Breast epithelium (tissue), 4 donors: ENCODE results near the gene CHST9. TPM values are rescaled to one million over a fixed set of nuclear protein-coding genes. Genes with fewer than 3 reads are reported as not detected.

Experiments used
- DNase-seq, 2 donors: peaks; one replicate each; pipeline ENCODE4 v3.0.0-alpha.2; 2019; ENCODE audit warnings: low spot score in 2 of 2
- H3K27ac ChIP-seq, 2 donors: fragments of 200-600 bp; sonication (generic) in 1 of 2; one replicate each; pipeline ENCODE4 v1.5.1; 2016 to 2019; ENCODE audit warnings: mild to moderate bottlenecking in 1 of 2
- H3K27me3 ChIP-seq, 2 donors: fragments of 200-600 bp; sonication (generic) in 1 of 2; one replicate each; pipeline versions ENCODE4 v1.5.1 to v1.6.0; 2017 to 2019; ENCODE audit warnings: control low read depth in 1 of 2, mild to moderate bottlenecking in 1 of 2
- H3K36me3 ChIP-seq: fragments of 200-600 bp; one replicate; pipeline ENCODE4 v1.5.1; 2019
- H3K4me1 ChIP-seq, 2 donors: fragments of 200-600 bp; sonication (generic); one replicate each; pipeline ENCODE4 v1.5.1; 2016 to 2019; ENCODE audit warnings: control low read depth in 1 of 2
- H3K4me3 ChIP-seq, 3 donors: fragments of 200-600 bp; sonication (generic); 1 replicate in 2 of 3; 2 replicates in 1 of 3; pipeline ENCODE4 v1.5.1; 2016 to 2019; ENCODE audit warnings: mild to moderate bottlenecking in 3 of 3, moderate library complexity in 2 of 3
- H3K9me3 ChIP-seq, 2 donors: fragments of 200-600 bp; sonication (generic) in 1 of 2; one replicate each; pipeline ENCODE4 v1.5.1; 2016 to 2019; ENCODE audit warnings: control low read depth in 1 of 2
- CTCF ChIP-seq, 3 donors: fragments of 450-650 bp; IDR thresholded peaks; one replicate each; pipeline ENCODE4 v1.5.1; 2016 to 2017; ENCODE audit warnings: antibody characterized with exemption in 3 of 3, mild to moderate bottlenecking in 3 of 3, moderate library complexity in 3 of 3
- POLR2A ChIP-seq: fragments of 450-650 bp; IDR thresholded peaks from one replicate; pipeline ENCODE4 v1.6.1; 2016; ENCODE audit warnings: antibody characterized with exemption, mild to moderate bottlenecking, moderate library complexity
- POLR2AphosphoS5 ChIP-seq, 3 donors: sonication (generic); formaldehyde crosslinking; IDR thresholded peaks; one replicate each; pipeline ENCODE4 v1.6.1; 2017; ENCODE audit warnings: antibody characterized with exemption in 3 of 3
- intact Hi-C: fragments of 100-400 bp; cut with DNase I; formaldehyde crosslinking; loops from one replicate; pipeline ENCODE4 v1.15.1; 2023; ENCODE audit warnings: low total_unique reads
- total RNA-seq, 3 donors: library from RNA; depleted of rRNA; stranded (reverse); fragments of >200 nt; gene quantifications; one replicate each; pipeline ENCODE4 v1.1.0, GENCODE V29; 2016

The CHST9 gene
- total RNA-seq, 3 donors from 2014 or later = 1.6 to 8.5 TPM; not detected in 1

GRCh38 chr18:26965206-26965605, 219.9 kb downstream of the CHST9 start:
- Histone ChIP-seq H3K4me1 (no peaks in the 10 kb centered on the region), H3K9me3 (no peaks in the 10 kb centered on the region), H3K27me3 (no peaks in the 10 kb centered on the region), H3K27ac (no peak overlapping the region), H3K4me3 (no peak overlapping the region), H3K36me3 (no peaks in the 10 kb centered on the region)
- intact Hi-C loops = no loop called here
- DNase-seq = no peak
- TF ChIP-seq POLR2A = no peak
- TF ChIP-seq CTCF (IDR thresholded peaks at IDR 0.05) = no peak
- TF ChIP-seq POLR2AphosphoS5 (IDR thresholded peaks at IDR 0.05) = no peak

- Histone ChIP-seq H3K4me1 (no peaks in the 10 kb centered on the region), H3K9me3 (no peaks in the 10 kb centered on the region), H3K27ac (no peak overlapping the region), H3K4me3 (no peak overlapping the region), H3K27me3 (no peaks in the 10 kb centered on the region), H3K36me3 (no peaks in the 10 kb centered on the region)
- no peak for DNase-seq
- TF ChIP-seq POLR2A (no peak), POLR2AphosphoS5 (IDR thresholded peaks at IDR 0.05) (no peak), CTCF (IDR thresholded peaks at IDR 0.05) (no peak)
- intact Hi-C loops = no loop called here
Measured at GRCh38 chr18:26963292-26963691, 221.8 kb downstream of the CHST9 start.

GRCh38 chr18:26961839-26962238, 223.3 kb downstream of the CHST9 start:
- TF ChIP-seq CTCF (IDR thresholded peaks at IDR 0.05) = no peak
- no peak for TF ChIP-seq POLR2A
- no peak for TF ChIP-seq POLR2AphosphoS5 (IDR thresholded peaks at IDR 0.05)
- intact Hi-C loops = no loop called here
- Histone ChIP-seq H3K27me3 (no peaks in the 10 kb centered on the region), H3K9me3 (no peaks in the 10 kb centered on the region), H3K4me1 (no peaks in the 10 kb centered on the region), H3K27ac (no peak overlapping the region), H3K4me3 (no peak overlapping the region), H3K36me3 (no peaks in the 10 kb centered on the region)
- no peak for DNase-seq

- TF ChIP-seq POLR2AphosphoS5 (IDR thresholded peaks at IDR 0.05) = no peak
- TF ChIP-seq POLR2A = no peak
- TF ChIP-seq CTCF (IDR thresholded peaks at IDR 0.05) = no peak
- DNase-seq = no peak
- Histone ChIP-seq H3K4me1 (no peaks in the 10 kb centered on the region), H3K36me3 (no peaks in the 10 kb centered on the region), H3K27me3 (no peaks in the 10 kb centered on the region), H3K27ac (no peak overlapping the region), H3K4me3 (no peak overlapping the region), H3K9me3 (no peaks in the 10 kb centered on the region)
- intact Hi-C loops = no loop called here
Measured at GRCh38 chr18:26960911-26961310, 224.2 kb downstream of the CHST9 start.

- H3K4me1 ChIP-seq = no peaks in the 10 kb centered on the region
- TF ChIP-seq CTCF (IDR thresholded peaks at IDR 0.05) (no peak), POLR2AphosphoS5 (IDR thresholded peaks at IDR 0.05) (no peak), POLR2A (no peak)
- intact Hi-C loops = no loop called here
Measured at GRCh38 chr18:26956863-26957262, 228.2 kb downstream of the CHST9 start.

More at GRCh38 chr18:26956863-26957262, 228.2 kb downstream of the CHST9 start:
- DNase-seq = no peak
- no peak overlapping the region for H3K27ac ChIP-seq
- no peaks in the 10 kb centered on the region for H3K36me3 ChIP-seq
- H3K27me3 ChIP-seq = no peaks in the 10 kb centered on the region
- H3K4me3 ChIP-seq = no peak overlapping the region
- no peaks in the 10 kb centered on the region for H3K9me3 ChIP-seq
